Activated CD4-positive, alpha-beta memory T cell treated with anti-CD3 and anti-CD28 coated beads, Interleukin-2, amount 10 ng/mL, durations not matched to agents 7 days and 5 days (primary cell): ENCODE measurements around the gene TMEM97. TPM values are rescaled to one million over a fixed set of nuclear protein-coding genes. Genes with fewer than 3 reads are reported as not detected.

Source experiments
- CTCF ChIA-PET: fragments of 350-600 bp; sonication (Branson Sonifier 250); formaldehyde crosslinking; loops from one replicate; lab custom pipeline; 2021; ENCODE audit warnings: antibody characterized with exemption, inconsistent platforms; lab: Charles Lee
- POLR2A ChIA-PET: fragments of 350-600 bp; sonication (Branson Sonifier 250); formaldehyde crosslinking; loops from one replicate; lab custom pipeline; 2021; ENCODE audit warnings: antibody characterized with exemption; lab: Charles Lee
- DNase-seq: peaks from one replicate; pipeline ENCODE4 v3.0.0-alpha.2; 2020
- H3K27ac Mint-ChIP-seq: one replicate; pipeline ENCODE4 v1.8.0; 2021; ENCODE audit warnings: mild to moderate bottlenecking, mixed read lengths
- H3K27me3 Mint-ChIP-seq: one replicate; pipeline ENCODE4 v1.8.0; 2021; ENCODE audit warnings: mixed read lengths
- H3K36me3 Mint-ChIP-seq: one replicate; pipeline ENCODE4 v1.8.0; 2021; ENCODE audit warnings: low read depth, mixed read lengths
- H3K4me1 Mint-ChIP-seq: one replicate; pipeline ENCODE4 v1.8.0; 2021; ENCODE audit warnings: mixed read lengths
- H3K4me3 Mint-ChIP-seq: one replicate; pipeline ENCODE4 v1.8.0; 2021; ENCODE audit warnings: mild to moderate bottlenecking, mixed read lengths
- H3K9me3 Mint-ChIP-seq: one replicate; pipeline ENCODE4 v1.8.0; 2021; ENCODE audit warnings: mixed read lengths
- total RNA-seq, 2 experiments: library from RNA; stranded (reverse); gene quantifications; one replicate each; pipeline ENCODE4 v1.2.3, GENCODE V29; 2021

TMEM97 gene
- total RNA-seq, 2 experiments from 2014 or later, result 23.3 to 26.6 TPM

GRCh38 chr17:28363776-28364650, 45.0 kb downstream of the TMEM97 start:
- ChIA-PET CTCF (no interaction called here), POLR2A (interaction anchor here (1.0 to 1.1 kb wide), 2 partner anchors 17 to 28 kb away, joined by 4 to 6 read pairs; partner anchors contain the start of genes IFT20 and TNFAIP1)
- peaks cover 22% of the 10 kb centered on the region for H3K36me3 Mint-ChIP-seq
- DNase-seq, result no peak
- H3K27me3 Mint-ChIP-seq, result no peaks in the 10 kb centered on the region
- no peak overlapping the region for H3K27ac Mint-ChIP-seq
- H3K4me3 Mint-ChIP-seq, result no peak overlapping the region
- no peaks in the 10 kb centered on the region for H3K9me3 Mint-ChIP-seq
- peaks cover 4% of the 10 kb centered on the region for H3K4me1 Mint-ChIP-seq

- DNase-seq, result no peak
- H3K36me3 Mint-ChIP-seq, result peaks cover 17% of the 10 kb centered on the region
- no peak within 1 kb of the TSS for H3K27ac Mint-ChIP-seq
- H3K9me3 Mint-ChIP-seq, result no peaks in the 10 kb centered on the region
- POLR2A ChIA-PET, result interaction anchor here (1.1 kb wide), 1 partner anchor 29 kb away, joined by 6 read pairs; the partner anchor contains the start of genes IFT20 and TNFAIP1
- H3K4me3 Mint-ChIP-seq, result no peak within 1 kb of the TSS
- H3K4me1 Mint-ChIP-seq, result no peaks in the 10 kb centered on the region
- no peaks in the 10 kb centered on the region for H3K27me3 Mint-ChIP-seq
- CTCF ChIA-PET, result no interaction called here
These were observed 45.8 kb downstream of the TMEM97 start, which contains the start of gene SEBOX for GRCh38 chr17:28364665-28365363. Gene SEBOX, minus strand, starts transcription at chr17:28365199. Its CDS starts 48 bp downstream, at chr17:28365151.

- Mint-ChIP-seq H3K27ac (no peak overlapping the region), H3K4me1 (no peaks in the 10 kb centered on the region), H3K4me3 (no peak overlapping the region), H3K36me3 (peaks cover 12% of the 10 kb centered on the region), H3K9me3 (no peaks in the 10 kb centered on the region), H3K27me3 (no peaks in the 10 kb centered on the region)
- ChIA-PET POLR2A (no interaction called here), CTCF (no interaction called here)
- no peak for DNase-seq
These were observed 46.5 kb downstream of the TMEM97 start for GRCh38 chr17:28365487-28365886.

- Mint-ChIP-seq H3K9me3 (no peaks in the 10 kb centered on the region), H3K4me3 (no peak overlapping the region), H3K27ac (no peak overlapping the region), H3K27me3 (no peaks in the 10 kb centered on the region), H3K36me3 (peaks cover 3% of the 10 kb centered on the region), H3K4me1 (peaks cover 5% of the 10 kb centered on the region)
- POLR2A ChIA-PET, result interaction anchor here (1.2 to 7.6 kb wide), 3 partner anchors 8 to 31 kb away, joined by 3 to 80 read pairs (median 6); partner anchors contain the start of genes IFT20, POLDIP2 and TNFAIP1
- no peak for DNase-seq
- CTCF ChIA-PET, result interaction anchor here (1.9 kb wide), 1 partner anchor 8 kb away, joined by 7 read pairs; no protein-coding TSS in a partner anchor
These were observed 47.6 kb downstream of the TMEM97 start for GRCh38 chr17:28366605-28367004.

GRCh38 chr17:28367641-28368305, 48.8 kb downstream of the TMEM97 start:
- no peaks in the 10 kb centered on the region for H3K36me3 Mint-ChIP-seq
- no peak overlapping the region for H3K4me3 Mint-ChIP-seq
- ChIA-PET POLR2A (interaction anchor here (1.2 to 7.6 kb wide), 3 partner anchors 10 to 32 kb away, joined by 3 to 80 read pairs (median 6); partner anchors contain the start of genes IFT20, POLDIP2 and TNFAIP1), CTCF (interaction anchor here (0.7 to 1.9 kb wide), 2 partner anchors 9 to 49 kb away, joined by 4 to 7 read pairs; no protein-coding TSS in a partner anchor)
- no peaks in the 10 kb centered on the region for H3K9me3 Mint-ChIP-seq
- H3K27ac Mint-ChIP-seq, result no peak overlapping the region
- no peak for DNase-seq
- peaks cover 11% of the 10 kb centered on the region for H3K4me1 Mint-ChIP-seq
- no peaks in the 10 kb centered on the region for H3K27me3 Mint-ChIP-seq

- H3K4me1 Mint-ChIP-seq, result peaks cover 17% of the 10 kb centered on the region
- DNase-seq, result no peak
- H3K36me3 Mint-ChIP-seq, result no peaks in the 10 kb centered on the region
- no peaks in the 10 kb centered on the region for H3K9me3 Mint-ChIP-seq
- no peaks in the 10 kb centered on the region for H3K27me3 Mint-ChIP-seq
- ChIA-PET CTCF (interaction anchor here (0.7 kb wide), 1 partner anchor 48 kb away, joined by 4 read pairs; no protein-coding TSS in a partner anchor), POLR2A (interaction anchor here (0.9 to 7.6 kb wide), 4 partner anchors 10 to 33 kb away, joined by 3 to 80 read pairs (median 24); partner anchors contain the start of genes IFT20, POLDIP2 and TNFAIP1)
- H3K27ac Mint-ChIP-seq, result no peak overlapping the region
- H3K4me3 Mint-ChIP-seq, result no peak overlapping the region
These were observed 49.4 kb downstream of the TMEM97 start for GRCh38 chr17:28368306-28368831.

GRCh38 chr17:28368915-28369683, 50.1 kb downstream of the TMEM97 start:
- Mint-ChIP-seq H3K27ac (no peak overlapping the region), H3K27me3 (no peaks in the 10 kb centered on the region), H3K9me3 (no peaks in the 10 kb centered on the region), H3K4me1 (peaks cover 21% of the 10 kb centered on the region), H3K36me3 (no peaks in the 10 kb centered on the region), H3K4me3 (no peak overlapping the region)
- no peak for DNase-seq
- POLR2A ChIA-PET, result interaction anchor here (0.9 to 7.6 kb wide), 4 partner anchors 11 to 34 kb away, joined by 3 to 80 read pairs (median 24); partner anchors contain the start of genes IFT20, POLDIP2 and TNFAIP1
- CTCF ChIA-PET, result interaction anchor here (1.7 kb wide), 1 partner anchor 12 kb away, joined by 7 read pairs; the partner anchor contains the start of gene POLDIP2

- no peak for DNase-seq
- no peaks in the 10 kb centered on the region for H3K27me3 Mint-ChIP-seq
- H3K27ac Mint-ChIP-seq, result no peak overlapping the region
- ChIA-PET POLR2A (interaction anchor here (2.8 to 7.6 kb wide), 3 partner anchors 11 to 34 kb away, joined by 18 to 80 read pairs (median 43); partner anchors contain the start of genes IFT20, POLDIP2 and TNFAIP1), CTCF (interaction anchor here (1.7 kb wide), 1 partner anchor 12 kb away, joined by 7 read pairs; the partner anchor contains the start of gene POLDIP2)
- H3K4me3 Mint-ChIP-seq, result no peak overlapping the region
- H3K9me3 Mint-ChIP-seq, result no peaks in the 10 kb centered on the region
- no peaks in the 10 kb centered on the region for H3K36me3 Mint-ChIP-seq
- H3K4me1 Mint-ChIP-seq, result peaks cover 21% of the 10 kb centered on the region
These were observed 50.7 kb downstream of the TMEM97 start for GRCh38 chr17:28369684-28370034.

- DNase-seq, result no peak
- CTCF ChIA-PET, result interaction anchor here (0.8 to 1.7 kb wide), 2 partner anchors 13 to 528 kb away, joined by 3 to 7 read pairs; partner anchors contain the start of gene POLDIP2
- Mint-ChIP-seq H3K9me3 (no peaks in the 10 kb centered on the region), H3K36me3 (no peaks in the 10 kb centered on the region), H3K4me1 (peaks cover 23% of the 10 kb centered on the region), H3K4me3 (peak within 1 kb of the TSS; percentile 90), H3K27me3 (no peaks in the 10 kb centered on the region), H3K27ac (peak within 1 kb of the TSS; percentile 77)
- POLR2A ChIA-PET, result interaction anchor here (1.6 to 7.6 kb wide), 5 partner anchors 9 to 35 kb away, joined by 7 to 80 read pairs (median 18); partner anchors contain the start of genes IFT20, POLDIP2 and TNFAIP1
These were observed 51.2 kb downstream of the TMEM97 start, which contains the start of gene VTN for GRCh38 chr17:28370035-28370743. Gene VTN, minus strand, starts transcription at chr17:28370307. Its CDS starts 104 bp downstream, at chr17:28370203.

GRCh38 chr17:28370744-28371103, 51.7 kb downstream of the TMEM97 start:
- DNase-seq, result no peak
- Mint-ChIP-seq H3K27ac (no peak overlapping the region), H3K9me3 (no peaks in the 10 kb centered on the region), H3K4me3 (peak overlapping the region; percentile 90), H3K4me1 (peaks cover 23% of the 10 kb centered on the region), H3K36me3 (no peaks in the 10 kb centered on the region), H3K27me3 (no peaks in the 10 kb centered on the region)
- POLR2A ChIA-PET, result interaction anchor here (1.6 to 7.6 kb wide), 5 partner anchors 9 to 35 kb away, joined by 7 to 80 read pairs (median 18); partner anchors contain the start of genes IFT20, POLDIP2 and TNFAIP1
- CTCF ChIA-PET, result interaction anchor here (0.8 to 1.7 kb wide), 2 partner anchors 13 to 527 kb away, joined by 3 to 7 read pairs; partner anchors contain the start of gene POLDIP2
